ENCODE results near the gene DBNDD2.

The DBNDD2 gene

DNA sequence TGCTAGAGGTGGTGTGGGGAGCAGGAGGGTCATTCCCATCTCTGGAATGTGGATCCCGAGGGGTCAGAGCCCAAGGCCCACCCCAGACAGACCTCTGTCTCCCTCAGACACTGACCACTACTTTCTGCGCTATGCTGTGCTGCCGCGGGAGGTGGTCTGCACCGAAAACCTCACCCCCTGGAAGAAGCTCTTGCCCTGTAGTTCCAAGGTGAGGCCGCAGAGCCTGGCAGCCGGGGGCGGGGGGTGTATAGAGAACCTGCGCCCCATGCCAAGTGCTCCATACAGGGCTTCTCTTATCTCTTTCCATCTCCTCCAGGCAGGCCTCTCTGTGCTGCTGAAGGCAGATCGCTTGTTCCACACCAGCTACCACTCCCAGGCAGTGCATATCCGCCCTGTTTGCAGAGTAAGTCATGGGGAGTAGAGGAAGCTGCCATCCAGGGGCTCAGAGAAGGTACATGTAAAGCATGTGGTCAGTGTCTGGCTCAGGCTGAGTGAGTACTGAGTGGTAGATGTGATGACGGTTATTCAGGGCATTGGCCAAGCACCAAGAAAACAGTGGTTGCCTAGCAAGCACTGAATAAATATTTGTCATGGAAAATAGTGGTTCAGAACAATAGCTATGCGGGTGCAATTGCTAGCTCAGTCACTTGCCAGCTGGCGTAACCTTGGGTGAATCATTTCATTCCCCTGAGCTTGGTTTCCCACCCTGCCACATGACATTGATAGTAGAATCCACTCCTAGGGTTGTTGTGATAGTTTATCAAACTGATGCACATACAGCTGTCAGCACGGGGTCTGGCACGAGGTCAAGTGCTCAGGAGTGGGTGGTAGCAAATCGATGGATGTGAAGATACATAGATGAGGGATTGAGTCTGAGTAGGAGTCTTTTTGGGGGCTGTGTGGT lies 11.4 kb downstream of the DBNDD2 start:
- peak; percentile 93 for DNase-seq

DNA sequence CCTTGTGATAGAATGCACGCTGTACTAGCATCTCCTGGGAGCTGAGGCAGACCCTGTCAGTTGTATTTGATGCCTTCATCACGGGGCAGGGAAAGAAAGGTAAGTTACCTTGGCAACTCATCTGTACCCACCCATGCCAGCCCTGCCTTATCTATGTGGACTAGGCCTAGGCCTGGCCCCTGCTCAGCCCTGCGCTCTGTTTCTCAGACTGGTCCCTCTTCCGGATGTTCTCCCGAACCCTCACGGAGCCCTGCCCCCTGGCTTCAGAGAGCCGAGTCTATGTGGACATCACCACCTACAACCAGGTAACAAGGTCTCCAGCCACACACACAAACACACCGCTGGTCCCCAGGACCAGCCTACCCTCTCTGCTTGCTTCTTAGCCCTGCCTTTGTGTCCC lies 12.0 kb downstream of the DBNDD2 start:
- no peak for DNase-seq

DNA sequence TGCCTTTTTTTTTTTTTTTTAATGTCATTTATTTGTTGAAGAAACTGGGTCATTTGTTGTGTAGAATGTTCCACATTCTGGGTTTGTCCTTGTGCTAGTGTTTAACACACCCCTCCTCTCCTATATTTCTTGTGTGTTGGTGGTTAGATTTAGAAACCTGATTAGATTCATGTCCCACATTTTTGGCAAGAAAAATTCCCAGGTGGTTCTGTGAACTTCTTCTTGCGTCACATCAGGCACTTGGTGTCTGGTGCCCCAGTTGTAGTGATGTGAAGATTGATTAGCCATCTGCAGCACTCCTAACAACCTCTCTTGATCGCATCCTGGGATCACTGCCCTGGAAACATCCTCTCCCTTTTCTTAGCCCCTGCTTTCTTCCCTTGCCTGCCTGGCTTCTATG lies 15.6 kb downstream of the DBNDD2 start:
- DNase-seq: no peak

DNA sequence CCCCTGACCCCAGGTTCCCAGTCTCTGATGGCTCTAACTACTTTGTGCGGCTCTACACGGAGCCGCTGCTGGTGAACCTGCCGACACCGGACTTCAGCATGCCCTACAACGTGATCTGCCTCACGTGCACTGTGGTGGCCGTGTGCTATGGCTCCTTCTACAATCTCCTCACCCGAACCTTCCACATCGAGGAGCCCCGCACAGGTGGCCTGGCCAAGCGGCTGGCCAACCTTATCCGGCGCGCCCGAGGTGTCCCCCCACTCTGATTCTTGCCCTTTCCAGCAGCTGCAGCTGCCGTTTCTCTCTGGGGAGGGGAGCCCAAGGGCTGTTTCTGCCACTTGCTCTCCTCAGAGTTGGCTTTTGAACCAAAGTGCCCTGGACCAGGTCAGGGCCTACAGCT lies 17.5 kb downstream of the DBNDD2 start:
- DNase-seq: no peak

DNA sequence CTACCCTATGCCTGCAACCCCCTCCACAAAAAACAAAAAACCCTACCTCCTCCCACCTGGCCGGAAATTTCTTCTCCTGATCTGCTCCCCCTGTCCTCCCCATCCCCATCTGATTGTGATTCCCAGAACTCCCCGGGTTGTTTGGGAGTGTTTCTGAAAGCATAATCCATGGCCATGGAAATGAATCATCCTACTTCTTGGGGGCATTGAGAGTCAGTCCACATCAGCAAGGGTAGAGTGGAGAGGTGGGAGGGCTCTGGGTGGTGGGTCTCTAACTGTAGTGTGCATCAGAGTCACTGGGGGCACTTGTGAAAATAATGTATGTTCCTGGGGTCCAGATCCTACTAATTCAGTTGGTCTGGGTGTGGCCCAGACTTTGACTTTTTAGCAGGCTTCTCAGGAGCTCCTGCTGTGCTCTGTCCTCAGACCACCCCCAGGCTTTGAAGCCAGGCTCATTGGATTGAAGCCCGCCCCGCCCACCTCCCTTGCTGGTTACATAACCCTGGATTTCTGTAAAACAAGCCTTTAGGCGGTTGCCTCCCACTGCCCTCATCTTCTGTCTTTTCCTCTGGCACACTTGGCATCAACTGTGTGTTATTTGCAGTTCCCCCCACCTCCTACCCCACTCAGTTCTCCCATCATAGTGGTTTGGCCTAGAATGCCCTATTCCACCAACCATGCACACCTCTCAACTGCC lies 18.4 kb downstream of the DBNDD2 start:
- DNase-seq: no peak

DNA sequence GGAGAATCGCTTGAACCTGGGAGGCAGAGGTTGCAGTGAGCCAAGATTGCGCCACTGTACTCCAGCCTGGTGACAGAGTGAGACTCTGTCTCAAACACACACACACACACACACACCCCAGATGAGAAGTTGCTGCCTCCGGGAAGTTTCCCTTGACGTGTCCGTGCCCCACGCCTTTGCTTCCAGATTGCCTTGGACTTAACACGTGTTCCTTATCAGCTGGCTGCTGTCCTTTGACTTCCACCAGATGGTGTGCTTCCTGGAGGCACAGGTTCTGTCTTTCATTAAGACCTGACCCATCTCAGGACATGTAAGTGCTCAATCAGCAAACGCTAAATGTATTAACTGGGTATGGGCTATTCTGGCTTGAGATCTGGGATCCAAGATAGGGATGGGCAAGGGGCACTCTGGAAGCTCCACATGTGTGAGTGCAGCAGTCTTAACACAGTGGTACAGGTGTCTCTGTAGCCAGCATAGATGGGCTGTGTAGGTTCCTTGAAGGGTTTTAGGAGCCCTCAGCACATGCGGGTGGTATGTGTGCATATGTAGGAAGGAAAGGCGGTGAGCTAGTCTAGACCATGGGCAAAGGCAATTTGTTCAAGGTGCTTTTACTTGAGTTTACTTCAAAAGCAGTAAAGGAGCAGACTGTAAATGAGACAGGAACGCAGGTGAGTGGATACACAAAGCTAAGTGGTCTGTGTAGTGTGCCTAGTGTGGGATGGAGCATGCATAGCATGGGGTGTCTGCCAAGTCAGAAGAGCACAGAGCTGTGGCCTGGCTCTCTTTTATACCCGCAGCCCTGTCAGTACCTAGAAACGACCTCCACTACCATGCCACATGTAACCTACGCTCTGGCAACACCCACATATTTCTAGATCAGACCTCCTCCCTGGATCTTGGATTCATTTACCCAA lies 19.4 kb downstream of the DBNDD2 start:
- no peak for DNase-seq

DNA sequence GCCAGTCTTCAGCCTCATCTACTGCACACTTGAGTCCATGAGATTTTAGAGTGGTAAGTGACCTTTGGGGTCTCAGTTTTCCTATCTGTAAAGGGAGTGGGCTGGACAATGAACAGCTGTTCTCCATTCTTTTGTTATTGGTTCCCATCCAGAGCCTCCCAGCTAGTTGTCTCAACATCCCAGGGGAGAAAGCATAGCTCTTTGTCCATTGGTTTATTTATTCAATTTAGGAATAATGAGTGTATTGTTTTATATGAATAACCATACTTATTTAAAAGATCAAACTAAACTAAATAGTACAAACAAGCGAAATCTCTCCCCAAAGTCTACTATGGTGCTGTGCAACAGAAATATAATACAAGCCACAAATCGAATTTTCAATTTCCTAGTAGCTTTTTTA lies 21.5 kb downstream of the DBNDD2 start:
- no peak for DNase-seq

DNA sequence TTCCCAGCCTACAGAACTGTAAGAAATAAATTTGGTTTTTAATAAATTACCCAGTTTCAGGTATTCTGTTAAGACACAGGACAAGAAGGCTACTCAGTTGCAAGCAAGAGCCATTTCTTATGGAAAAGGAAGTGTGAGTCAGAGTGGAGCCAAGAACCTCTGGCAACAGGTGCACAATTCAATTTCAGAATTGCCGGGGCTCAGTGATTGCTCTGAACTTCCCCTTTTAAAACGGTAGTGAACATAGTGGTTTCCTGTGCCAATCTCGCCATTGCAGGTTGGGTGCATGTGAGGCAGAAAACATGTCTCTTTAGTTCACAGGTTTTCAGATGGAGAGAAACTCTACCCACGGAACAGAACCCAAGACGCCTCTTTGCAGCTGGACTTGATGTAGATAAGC lies 24.2 kb downstream of the DBNDD2 start:
- no peak for DNase-seq

DNA sequence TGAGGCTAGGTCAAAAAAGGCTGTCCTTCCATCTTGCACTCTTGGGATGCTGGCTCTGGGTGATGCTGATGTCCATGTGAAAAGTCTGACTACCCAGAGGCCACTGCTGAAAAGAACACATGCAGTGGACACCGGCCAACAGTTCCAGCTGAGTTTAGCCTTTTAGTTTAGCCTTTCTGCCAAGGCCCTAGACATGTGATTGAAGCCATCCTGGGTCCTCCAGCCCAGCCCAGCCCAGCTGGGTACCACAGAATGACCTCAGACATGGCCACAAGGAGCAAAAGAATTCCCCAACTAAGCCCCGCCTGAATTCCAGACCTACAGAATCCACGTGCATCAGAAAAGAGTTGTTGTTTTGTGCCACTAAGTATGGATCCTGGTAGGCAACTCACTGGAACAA lies 25.2 kb downstream of the DBNDD2 start:
- DNase-seq: no peak

DNA sequence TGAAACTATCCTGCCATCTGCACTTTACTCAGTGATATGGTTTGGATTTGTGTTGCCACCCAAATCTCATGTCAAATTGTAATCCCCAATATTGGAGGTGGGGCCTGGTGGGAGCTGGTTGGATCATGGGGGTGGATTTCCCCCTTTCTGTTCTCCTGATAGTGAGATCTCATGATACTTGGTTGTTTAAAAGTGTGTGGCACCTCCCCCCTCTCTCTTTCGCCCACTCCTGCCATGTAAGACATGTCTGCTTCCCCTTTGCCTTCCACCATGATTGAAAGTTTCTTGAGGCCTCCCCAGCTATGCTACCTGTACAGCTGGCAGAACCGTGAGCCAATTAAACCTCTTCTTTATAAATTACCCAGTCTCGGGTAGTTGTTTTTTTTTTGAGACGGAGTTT lies 25.9 kb downstream of the DBNDD2 start:
- DNase-seq: no peak

DNA sequence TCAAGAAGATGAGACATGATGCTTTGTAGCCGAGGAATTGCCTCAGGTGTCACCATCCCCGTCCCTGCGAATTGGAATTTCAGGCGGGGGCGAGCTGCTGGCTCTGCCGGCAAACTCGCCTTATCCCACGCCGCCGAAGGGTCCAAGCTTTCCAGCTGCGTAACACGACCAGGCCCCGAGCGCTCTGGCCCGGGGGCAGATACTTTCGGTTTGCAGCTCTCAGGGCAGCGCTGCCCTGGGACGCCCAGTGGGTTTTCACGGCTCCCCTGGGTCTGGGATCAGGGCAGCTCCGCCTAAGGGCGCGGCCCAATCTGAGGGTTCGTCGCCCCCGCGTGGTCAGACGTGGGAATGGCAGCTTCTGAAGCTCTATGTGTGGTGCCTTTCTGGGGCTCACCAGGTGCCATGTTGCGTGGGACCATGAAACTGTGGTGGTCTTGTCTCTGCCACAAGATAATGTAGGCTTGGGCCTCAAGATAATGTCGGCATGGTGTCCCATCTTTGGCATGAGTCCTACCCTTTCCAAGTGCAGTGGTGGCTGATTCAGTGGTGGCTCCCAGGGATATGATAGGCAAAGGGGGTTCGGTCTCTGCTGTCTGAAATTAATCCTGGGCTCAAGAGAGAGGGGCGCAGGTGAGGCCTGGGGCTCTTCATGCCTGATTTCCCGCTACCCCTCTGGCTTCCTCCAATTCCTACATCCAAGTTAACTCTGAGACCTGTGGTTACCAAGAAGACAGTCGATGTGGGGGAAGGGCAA lies 28.8 kb downstream of the DBNDD2 start:
- DNase-seq: peak; percentile 80

DNA sequence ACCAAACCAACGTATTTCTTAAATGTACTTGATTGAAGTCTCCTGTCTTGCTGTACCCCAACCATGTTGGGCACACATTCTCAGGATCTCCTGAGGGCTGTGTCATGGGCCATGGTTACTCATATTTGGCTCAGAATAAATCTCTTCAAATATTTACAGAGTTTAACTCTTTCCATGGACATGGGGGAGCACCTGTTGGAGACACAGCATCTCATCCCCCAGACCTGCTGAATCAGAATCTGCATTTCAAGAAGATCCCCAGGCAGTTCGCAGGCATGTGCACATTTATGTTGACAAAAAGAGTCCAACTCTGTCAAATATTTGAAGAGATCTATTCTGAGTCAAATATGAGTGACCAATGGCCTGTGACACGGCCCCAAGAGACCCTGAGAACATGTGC lies 32.3 kb downstream of the DBNDD2 start:
- no peak for DNase-seq

DNA sequence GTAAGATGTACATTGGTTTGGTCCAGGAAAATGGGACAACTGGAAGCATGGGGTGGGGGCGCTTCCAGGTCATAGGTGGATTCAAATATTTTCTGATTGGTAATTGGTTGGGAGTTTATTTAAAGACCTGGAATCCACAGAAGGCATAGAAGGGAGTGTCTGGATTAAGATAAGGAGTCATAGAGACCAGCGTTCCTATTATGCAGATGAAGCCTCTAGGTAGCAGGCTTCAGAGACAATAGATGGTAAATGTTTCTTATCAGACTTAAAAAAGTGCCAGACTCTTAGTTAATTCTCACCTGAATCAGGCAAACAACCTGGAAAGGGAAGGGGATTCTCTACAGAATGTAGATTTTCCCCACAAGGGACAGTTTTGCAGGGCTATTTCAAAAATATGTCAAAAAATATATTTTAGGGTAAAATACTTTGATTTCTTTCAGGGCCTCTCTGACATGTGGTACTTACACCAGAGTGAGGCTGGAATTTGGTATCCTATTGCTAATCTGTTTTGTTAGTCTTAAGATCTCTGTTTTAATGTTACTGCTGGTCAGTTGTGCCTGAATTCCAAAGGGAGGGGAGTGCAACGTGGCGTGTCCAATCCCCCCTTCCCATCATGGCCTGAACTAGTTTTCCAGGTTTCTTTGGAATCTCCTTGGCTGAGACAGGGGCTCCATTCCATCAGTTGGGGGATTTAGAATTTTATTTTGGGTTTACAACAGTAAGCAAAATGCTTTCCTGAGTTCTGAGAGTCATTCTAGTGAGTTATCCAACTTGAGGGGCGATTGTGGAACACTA lies 33.0 kb downstream of the DBNDD2 start:
- no peak for DNase-seq

DNA sequence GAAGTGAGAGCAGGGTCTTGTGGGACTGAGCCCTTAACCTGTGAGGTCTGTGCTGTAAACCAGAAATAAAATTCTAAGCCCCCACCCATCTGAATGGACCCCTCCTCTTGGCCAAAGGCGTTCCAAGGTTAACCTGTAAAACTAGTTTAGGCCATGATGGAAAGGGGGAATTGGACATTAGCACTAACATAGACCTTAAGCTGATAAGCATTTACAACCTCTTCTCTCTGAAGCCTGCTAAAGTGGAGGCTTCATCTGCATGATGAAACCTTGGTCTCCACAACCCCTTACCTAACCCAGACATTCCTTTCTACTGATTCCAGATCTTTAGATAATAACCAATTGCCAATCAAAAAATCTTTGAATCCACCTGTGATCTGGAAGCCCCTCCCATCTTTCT lies 33.7 kb downstream of the DBNDD2 start:
- no peak for DNase-seq

DNA sequence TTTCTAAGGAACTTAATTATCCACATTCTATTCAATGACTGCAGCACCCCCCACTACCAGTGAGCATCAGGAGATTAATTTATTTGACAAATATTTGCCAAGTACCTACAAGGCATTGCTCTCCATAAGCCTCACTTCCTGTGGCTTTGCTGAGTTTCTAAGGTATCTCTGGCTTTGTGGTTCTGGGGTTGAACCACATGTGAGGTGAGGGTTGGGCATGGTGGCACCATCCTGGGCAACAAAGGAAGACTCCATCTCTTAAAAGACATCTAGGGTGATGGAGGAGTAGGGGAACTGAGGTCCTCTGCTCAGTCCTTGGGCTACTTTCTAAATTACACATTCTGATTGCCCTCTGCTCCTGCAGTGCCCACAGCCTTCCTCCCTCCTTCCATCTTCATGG lies 36.0 kb downstream of the DBNDD2 start:
- DNase-seq: peak; percentile 73

DNA sequence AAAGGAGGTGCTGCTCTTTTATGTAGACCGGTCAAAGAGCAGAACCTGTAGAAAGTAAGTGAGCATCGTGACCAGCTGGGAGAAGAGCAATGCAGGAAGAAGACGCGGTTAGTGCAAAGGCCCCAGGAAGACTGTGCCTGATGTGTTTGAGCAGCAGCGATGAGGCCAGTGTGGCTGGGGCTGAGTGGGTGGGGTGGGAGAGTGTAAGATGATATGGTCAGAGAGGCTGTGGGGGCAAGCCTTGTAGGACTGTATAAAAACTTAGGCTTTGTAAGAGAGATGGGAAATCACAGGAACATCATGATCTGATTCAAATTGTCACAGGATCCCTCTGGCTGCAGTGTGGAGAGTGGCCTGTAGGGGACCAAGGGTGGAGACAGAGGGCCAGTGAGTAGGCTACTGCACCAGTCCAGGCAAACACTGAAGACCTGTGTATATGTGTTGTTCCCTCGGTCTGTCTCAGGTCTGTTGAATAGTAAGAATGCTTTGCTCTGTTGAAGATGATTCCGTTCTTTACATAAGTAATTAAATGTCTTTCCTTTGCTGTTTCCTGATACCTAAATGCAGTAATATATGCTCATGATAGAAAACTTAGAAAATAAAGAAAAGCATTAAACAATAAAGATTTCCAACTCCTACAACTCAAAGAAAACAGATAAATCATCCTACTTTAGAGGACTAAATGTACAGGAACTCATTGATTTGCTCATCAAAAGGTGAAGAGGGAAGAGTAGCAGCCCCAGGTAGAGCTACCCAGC lies 37.9 kb downstream of the DBNDD2 start:
- DNase-seq: peak; percentile 61

DNA sequence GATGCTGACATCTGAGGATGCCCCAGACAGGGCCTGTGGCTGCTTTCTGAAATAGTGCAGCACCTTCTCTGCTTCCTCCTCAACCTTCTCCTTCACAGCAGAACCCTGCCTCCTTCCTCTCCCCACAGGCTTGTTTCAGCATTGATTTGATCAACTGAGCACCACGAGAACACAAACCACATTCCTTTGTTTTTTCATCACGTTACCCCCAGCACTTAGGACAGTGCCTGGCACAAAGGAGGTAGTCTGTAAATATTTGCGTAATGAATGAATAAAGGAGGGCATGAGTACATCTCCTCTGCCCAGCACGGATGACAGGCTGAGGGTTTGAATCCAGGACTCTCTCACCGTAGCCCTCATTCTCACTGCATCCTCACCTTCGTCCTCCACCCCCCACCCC lies 40.2 kb downstream of the DBNDD2 start:
- no peak for DNase-seq

DNA sequence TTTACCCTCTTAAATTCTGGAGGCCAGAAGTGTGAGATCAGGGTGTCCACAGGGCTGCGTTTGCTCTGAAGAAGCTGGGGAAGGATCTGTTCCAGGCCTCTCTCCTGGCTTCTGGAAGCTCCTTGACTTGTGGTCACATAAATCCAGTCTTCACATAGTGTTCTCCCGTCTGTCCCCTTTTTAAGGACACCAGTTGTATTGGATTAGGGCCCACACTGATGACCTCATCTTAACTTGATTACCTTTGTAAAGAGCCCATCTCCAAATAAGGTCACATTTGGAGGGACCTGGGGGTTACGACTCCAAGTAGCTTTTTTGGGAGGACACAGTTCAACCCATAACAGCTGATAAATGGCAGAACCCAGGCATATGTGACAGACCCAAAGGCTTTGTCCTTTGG lies 41.4 kb downstream of the DBNDD2 start:
- DNase-seq: no peak

DNA sequence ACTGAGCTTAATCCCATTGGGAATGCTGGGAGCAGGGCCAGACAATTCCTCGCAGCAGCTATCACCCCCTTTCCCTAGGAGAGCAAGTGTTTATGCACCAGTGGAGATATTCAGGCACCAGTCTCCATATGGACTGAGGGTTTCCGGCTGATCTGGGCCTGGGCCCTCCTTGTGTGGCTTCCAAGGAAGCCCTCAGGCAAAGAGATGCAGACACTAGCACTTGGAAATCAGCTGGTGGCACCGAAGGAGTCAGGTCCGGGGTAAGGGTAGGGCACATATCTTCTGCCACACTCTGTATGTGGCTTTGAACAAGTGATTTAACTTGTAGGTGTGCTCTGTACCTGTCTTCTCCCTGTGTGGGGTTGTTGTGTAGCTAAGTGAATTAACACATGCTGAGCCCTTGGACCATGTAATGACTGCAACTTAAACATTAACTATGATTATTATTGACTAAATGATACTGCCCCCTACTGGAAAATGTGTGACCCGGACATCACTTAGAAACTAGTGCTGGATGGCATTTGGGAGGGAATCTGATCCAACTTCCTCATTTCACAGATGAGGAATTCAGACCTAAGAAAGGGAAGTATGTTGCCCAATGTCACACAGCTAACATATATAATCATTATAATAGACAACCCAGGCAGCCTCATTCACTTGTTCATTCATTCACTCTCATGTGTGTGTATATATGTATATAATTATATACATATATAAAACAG lies 42.2 kb downstream of the DBNDD2 start:
- DNase-seq: peak; percentile 74

DNA sequence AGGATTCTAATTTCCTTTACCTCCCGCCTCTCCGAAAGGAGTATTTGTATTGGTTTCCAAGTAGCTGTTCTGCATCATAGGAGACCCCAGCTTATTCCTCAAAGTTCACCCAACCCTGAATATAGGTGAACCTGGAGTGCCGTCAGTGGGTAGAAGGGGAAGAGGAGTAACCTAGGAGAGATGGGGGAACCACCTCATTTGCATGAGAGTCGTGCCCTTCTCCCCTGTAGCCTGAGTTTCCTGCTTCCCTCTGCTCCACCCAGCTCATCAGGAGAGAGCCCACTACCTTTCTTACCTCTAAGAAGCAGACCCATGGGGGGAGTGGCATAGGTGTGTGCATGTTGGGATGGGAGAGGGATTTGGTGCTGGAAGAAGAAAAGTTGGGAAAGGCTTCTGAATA lies 44.1 kb downstream of the DBNDD2 start:
- no peak for DNase-seq

All from NCI-H146 (cell line).